ENCODE results near the gene SPATA25.
"Not testable (repeated sequence)": the region's sequence is repeated elsewhere in the genome, so short reads cannot be mapped to it uniquely, and the experiment has no call there.

The SPATA25 gene

DNA sequence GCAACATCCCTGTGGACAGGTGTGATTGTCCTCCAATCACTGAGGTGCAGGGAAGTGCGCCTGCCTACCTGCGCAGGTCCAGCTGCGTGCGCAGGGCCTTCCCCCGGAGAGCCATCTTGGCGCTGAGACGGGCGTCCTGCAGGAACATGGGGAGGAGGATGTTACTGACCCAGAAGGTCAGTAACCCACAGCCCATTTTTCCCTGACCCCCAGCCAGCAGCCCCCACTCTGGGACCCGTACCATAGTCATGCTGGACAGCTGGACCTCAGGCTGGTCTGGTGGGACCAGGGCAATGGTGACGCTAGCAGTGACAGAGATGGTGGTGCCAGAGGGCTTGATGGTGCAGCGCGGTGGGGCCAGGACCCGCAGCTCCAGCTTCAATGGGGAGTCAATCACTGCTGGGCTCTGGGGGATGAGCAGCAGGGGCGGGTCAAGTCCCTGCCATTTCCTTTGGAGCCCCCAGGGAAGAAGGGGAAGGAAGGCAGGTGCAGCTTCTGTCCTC lies 14.8 kb upstream of the SPATA25 start:
- TF ChIP-seq, protein P1, sequence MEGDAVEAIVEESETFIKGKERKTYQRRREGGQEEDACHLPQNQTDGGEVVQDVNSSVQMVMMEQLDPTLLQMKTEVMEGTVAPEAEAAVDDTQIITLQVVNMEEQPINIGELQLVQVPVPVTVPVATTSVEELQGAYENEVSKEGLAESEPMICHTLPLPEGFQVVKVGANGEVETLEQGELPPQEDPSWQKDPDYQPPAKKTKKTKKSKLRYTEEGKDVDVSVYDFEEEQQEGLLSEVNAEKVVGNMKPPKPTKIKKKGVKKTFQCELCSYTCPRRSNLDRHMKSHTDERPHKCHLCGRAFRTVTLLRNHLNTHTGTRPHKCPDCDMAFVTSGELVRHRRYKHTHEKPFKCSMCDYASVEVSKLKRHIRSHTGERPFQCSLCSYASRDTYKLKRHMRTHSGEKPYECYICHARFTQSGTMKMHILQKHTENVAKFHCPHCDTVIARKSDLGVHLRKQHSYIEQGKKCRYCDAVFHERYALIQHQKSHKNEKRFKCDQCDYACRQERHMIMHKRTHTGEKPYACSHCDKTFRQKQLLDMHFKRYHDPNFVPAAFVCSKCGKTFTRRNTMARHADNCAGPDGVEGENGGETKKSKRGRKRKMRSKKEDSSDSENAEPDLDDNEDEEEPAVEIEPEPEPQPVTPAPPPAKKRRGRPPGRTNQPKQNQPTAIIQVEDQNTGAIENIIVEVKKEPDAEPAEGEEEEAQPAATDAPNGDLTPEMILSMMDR (conservative IDR thresholded peaks at IDR 0.05; ENCODE audit: low read depth) = no peak
- CTCF ChIA-PET = interaction anchor here (0.6 to 0.9 kb wide), 3 partner anchors 12 to 792 kb away, joined by 3 to 4 read pairs (median 3); no protein-coding TSS in a partner anchor
- no peak for DNase-seq (ENCODE audit: low spot score)
- no peak overlapping the region for H3K27ac ChIP-seq
- POLR2A ChIA-PET (ENCODE audit: low non-redundant PET) = interaction anchor here (0.6 to 1.0 kb wide), 2 partner anchors 13 to 680 kb away, joined by 3 read pairs; no protein-coding TSS in a partner anchor

DNA sequence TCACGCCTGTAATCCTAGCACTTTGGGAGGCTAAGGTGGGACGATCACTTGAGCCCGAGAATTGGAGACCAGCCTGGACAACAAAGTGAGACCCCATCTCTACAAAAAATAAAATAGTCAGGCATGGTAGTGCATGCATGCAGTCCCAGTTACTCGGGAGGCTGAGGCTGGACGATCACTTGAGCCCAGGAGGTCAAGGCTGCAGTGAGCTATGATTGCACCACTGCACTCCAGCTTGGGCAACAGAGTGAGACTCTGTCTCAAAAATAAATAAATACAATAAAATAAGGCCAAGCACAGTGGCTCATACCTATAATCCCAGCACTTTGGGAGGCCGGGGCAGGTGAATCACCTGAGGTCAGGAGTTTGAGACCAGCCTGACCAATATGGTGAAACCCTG lies 13.9 kb upstream of the SPATA25 start:
- CTCF ChIA-PET; DNase-seq (ENCODE audit: low spot score); POLR2A ChIA-PET (ENCODE audit: low non-redundant PET); H3K27ac ChIP-seq: not testable (repeated sequence)

DNA sequence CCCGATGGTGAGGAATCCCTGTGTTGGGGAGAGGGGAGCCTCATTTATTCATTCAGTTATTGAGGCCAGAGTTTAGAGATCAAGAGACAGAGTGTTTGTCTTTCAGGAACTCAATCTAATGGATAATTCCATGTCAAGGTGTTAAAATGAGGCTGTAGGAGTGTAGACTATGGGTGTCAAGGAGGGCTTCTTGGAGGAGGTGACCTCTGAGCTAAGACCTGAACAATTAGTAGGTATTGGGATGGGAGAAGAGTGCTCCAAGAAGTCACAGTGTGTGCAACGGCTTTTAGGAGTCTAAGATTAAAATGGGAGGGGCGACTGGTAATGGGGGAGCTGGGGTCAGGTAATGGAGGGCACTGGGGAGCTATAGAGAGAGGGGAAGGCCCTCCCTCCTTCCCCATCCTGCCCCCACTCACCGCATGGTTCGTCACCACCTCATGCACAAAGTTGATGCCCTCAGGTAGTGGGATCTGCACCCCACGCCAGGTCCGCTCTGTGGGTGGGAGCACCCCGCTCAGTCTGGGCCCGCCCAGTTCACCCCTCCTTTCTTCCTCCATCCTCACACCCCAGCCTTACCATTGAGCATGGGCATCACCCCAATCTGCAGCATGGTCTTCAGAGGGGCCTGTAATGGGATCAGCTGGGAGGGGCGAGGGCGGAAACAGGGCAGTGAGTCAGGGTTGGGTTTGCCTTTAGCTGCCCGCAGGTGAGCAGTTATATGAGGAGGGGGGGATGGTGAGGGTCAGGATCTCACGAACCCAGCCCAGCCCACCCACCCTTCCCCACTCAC lies 11.8 kb upstream of the SPATA25 start:
- H3K27ac ChIP-seq = no peak overlapping the region
- DNase-seq (ENCODE audit: low spot score) = no peak
- ChIA-PET CTCF (interaction anchor here (0.6 kb wide), 2 partner anchors 9 to 112 kb away, joined by 3 to 4 read pairs; no protein-coding TSS in a partner anchor), POLR2A (ENCODE audit: low non-redundant PET) (no interaction called here)
- TF ChIP-seq, protein P1 (conservative IDR thresholded peaks at IDR 0.05; ENCODE audit: low read depth) = no peak

DNA sequence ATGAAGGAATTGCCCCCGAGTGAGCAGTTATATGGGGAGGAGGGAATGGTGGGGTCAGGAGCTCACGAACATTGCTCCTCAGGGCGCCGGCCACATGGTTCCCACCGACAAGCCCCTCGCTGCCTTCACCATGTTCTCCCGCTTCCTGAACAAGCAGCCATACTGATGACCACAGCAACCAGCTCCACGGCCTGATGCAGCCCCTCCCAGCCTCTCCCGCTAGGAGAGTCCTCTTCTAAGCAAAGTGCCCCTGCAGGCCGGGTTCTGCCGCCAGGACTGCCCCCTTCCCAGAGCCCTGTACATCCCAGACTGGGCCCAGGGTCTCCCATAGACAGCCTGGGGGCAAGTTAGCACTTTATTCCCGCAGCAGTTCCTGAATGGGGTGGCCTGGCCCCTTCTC lies 10.9 kb upstream of the SPATA25 start:
- DNase-seq (ENCODE audit: low spot score) = no peak
- TF ChIP-seq, protein P1 (conservative IDR thresholded peaks at IDR 0.05; ENCODE audit: low read depth) = no peak
- ChIA-PET POLR2A (ENCODE audit: low non-redundant PET) (no interaction called here), CTCF (interaction anchor here (0.6 kb wide), 1 partner anchor 860 kb away, joined by 7 read pairs; no protein-coding TSS in a partner anchor)
- H3K27ac ChIP-seq = peak overlapping the region; percentile 22

DNA sequence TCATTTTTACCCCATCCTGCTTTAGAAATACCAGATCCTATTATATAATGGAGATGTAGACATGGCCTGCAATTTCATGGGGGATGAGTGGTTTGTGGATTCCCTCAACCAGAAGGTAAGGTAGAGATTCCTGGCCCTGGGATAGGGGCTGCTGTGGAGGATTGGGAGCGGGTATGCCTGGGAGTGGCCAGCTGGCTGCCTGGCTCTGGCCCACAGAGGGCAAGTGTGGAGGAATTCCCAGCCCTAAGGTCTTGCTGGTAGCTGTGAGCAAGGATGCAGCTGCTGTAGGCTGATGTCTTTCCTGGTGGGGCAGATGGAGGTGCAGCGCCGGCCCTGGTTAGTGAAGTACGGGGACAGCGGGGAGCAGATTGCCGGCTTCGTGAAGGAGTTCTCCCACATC lies 10.3 kb upstream of the SPATA25 start:
- DNase-seq (ENCODE audit: low spot score) = no peak
- CTCF ChIA-PET = interaction anchor here (0.6 kb wide), 1 partner anchor 861 kb away, joined by 7 read pairs; no protein-coding TSS in a partner anchor
- TF ChIP-seq, protein P1 (conservative IDR thresholded peaks at IDR 0.05; ENCODE audit: low read depth) = no peak
- peak overlapping the region; percentile 22 for H3K27ac ChIP-seq
- POLR2A ChIA-PET (ENCODE audit: low non-redundant PET) = no interaction called here

DNA sequence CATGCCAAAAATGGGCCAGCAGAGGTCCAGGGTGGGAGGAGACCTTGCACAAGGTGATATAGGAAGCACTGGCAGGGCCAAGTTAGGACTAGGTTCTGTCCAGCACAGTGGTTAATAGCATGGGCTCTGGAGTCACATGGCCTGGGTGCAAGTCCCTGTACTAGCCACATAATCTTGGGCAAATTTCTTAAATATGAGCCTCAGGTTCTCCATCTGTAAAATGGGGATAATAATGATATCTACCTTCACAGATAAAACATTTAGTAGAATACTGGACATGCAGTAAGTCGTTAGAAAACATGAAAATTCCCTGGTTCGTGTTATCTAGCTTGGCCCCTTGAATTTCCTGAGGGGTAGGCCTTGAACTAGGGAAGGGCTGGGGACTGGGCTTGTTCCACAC lies 9.9 kb upstream of the SPATA25 start:
- CTCF ChIA-PET = no interaction called here
- TF ChIP-seq, protein P1 (conservative IDR thresholded peaks at IDR 0.05; ENCODE audit: low read depth) = no peak
- POLR2A ChIA-PET (ENCODE audit: low non-redundant PET) = no interaction called here
- peak overlapping the region; percentile 1; the same call in 1 of the 2 replicates for H3K27ac ChIP-seq
- DNase-seq (ENCODE audit: low spot score) = no peak

DNA sequence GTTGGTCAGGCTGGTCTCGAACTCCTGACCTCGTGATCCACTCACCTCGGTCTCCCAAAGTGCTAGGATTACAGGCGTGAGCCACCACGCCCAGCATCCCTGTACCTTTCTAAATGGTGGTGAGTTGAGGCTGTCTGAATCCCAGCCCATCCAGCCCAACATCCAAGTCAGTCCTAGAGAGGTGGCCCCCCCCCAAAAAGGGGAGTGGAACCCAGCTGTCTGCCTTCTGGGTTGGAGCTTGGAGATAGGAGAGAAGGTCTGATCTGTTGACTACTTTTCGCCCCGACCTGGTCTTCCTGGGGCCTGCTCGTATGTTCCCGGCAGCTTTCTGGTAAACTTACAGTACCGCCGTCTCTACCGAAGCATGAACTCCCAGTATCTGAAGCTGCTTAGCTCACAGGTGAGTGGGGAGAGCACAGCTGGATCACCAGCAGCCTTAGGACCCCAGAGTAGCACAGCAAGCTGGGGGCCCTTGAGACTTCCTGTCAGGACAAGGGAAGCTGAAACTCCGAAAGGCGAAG lies 9.3 kb upstream of the SPATA25 start:
- ChIA-PET CTCF (no interaction called here), POLR2A (ENCODE audit: low non-redundant PET) (no interaction called here)
- peak overlapping the region; percentile 1; the same call in 1 of the 2 replicates for H3K27ac ChIP-seq
- no peak for DNase-seq (ENCODE audit: low spot score)
- TF ChIP-seq, protein P1 (conservative IDR thresholded peaks at IDR 0.05; ENCODE audit: low read depth) = no peak

All from RWPE1 (cell line).